ENCODE data around the gene IRF4.
A peak's percentile ranks its signal among the peaks of the same experiment; 100 is the strongest.

The IRF4 gene

DNA sequence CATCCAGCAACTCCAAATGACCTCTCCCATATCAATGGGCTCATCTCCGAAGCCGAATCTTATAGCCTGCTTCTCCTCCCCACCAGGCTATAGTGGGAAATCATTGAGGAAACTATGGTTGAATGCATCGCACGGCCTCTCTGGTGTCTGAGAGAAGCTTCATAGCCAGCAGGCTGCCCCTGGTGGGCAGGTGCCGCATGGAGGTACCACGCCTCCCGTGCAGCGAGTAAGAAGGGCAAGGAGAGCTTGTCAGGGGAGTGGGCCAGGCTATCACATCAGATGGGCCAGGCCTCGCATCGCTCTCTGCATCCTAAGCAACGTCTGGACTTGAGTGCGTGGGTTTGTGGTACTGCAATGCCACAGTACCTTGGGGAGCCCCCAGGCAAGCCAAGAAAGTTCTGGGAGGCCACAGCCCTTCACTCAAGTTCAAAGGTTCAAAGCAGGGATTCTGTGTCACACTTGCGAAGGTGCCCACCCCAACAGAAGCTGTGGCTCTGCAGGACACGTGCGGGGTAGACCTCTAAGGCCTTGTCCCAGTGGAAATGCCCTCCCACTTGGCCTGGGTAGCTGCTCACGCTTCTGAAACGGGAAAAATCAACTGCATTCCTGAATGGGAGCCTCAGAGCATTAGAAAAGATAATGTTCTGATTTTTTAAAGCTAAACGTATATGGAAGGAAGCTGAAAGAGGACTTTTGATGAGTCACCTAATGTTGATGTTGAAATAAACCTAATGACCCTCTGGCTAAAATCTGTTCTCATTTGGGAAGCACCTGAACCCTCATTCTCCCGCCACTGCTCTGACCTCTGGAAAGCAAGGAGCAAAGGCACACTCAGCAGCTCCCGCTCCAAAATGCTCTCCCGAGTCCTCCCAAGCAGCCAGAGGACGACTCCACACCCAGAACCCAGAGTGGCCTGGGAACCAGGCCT is 8.4 kb upstream of the IRF4 start:
- DNase-seq: no peak

DNA sequence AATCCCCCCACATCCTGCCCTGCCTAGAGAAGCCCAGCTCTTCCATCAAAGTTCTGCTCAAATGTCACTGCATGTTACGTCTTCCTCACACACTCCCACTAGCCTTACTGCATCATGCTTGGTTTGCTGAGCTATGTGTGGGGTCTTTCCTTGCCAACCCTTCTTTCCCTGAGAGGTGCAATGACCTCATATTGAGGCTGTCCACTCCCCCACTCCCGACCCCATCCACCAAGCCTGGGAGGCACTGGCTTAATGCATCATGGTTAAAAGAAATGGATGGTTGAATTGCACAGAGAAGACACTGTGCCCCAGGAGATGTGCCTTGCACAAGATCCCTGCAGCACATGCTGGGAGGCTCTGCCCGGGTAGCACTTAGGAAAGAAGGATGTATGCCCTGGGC is 7.7 kb upstream of the IRF4 start:
- DNase-seq: no peak

DNA sequence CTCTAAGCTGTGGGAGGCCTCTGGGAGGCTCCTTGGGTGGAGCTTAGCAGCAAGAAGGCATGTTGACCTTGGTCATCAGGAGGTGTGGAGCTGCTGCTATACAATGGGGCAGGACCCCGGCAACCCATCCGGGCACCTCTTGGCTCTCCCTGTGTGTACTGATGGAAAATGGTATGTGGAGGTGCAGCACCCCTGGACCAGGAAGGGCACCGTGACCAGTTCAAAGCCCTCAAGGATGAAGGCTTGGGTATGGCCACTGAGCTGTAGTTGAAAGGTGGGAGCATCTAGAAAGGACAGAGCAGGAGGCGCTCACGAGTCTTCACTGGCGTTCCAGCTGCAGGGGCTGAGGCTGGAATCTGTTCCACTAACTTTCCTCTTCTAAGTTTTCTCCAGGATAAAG is 6.7 kb upstream of the IRF4 start:
- DNase-seq: no peak

DNA sequence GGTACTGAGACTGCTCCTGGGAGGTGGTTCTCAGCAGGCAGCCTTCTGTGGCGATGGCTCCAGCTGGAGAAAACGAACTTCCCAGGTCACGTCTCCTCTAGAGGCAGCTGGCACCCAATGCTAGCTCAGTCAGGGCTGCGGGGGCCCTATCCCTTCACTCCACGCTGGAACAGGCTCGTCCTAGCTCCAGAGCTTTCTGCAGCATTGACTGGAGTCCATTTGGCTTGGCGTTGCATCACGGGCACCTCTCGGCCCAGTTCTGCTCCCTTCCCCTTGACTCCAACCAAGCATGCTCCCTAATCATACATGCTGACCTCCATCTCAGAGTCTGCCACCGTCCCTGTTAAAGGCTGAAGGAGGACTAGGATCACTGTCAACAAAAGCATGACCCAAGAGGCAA is 5.9 kb upstream of the IRF4 start:
- no peak for DNase-seq

DNA sequence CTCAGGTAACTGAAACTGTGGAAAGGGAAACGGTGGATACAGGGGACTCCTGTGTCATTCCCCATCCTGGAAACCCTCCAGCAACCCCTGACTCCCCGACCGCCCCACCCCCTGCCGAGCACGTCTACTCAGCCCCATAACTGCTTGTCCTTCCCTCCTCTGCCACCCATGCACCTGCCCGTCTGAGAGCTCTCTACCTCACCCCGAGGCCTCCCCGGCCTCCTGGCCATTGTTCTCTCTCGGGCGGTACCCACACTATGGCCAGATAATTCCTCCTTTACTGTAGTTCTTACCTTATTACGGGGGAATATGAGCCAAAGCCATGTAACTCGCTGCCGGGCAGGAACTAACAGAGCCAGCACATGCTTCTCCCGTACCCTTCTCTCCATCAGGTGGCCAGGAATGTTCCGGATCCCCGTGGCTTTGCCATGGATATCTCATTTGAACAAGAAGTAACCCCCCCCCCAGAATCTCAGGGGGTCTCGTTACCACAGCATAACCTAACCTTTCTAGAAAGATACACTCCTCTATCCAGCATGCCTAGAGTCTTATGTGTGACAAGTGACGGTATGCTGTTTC is 4.8 kb upstream of the IRF4 start:
- DNase-seq: no peak

DNA sequence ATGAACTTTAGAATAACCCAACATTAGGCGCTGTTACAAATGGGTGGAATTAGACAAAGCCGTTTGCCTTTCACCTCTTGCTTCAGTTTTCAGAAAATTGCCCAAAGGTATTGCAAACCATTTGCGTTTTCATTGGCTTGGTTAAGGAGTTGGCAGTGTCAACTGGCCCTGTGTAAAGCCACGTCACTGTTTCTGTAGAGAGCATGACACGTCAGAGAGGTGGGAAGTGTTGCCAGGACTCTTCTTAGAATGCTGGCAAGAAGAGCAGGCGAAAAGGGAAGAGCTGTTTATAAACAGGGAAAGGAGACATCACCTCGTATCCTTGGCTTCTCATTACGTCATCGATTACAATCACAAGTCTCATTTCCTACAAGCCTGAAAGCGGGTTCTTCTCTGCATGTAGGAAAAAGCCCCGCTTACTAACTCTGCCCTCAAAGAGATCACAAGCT is 4.2 kb upstream of the IRF4 start:
- DNase-seq: no peak

DNA sequence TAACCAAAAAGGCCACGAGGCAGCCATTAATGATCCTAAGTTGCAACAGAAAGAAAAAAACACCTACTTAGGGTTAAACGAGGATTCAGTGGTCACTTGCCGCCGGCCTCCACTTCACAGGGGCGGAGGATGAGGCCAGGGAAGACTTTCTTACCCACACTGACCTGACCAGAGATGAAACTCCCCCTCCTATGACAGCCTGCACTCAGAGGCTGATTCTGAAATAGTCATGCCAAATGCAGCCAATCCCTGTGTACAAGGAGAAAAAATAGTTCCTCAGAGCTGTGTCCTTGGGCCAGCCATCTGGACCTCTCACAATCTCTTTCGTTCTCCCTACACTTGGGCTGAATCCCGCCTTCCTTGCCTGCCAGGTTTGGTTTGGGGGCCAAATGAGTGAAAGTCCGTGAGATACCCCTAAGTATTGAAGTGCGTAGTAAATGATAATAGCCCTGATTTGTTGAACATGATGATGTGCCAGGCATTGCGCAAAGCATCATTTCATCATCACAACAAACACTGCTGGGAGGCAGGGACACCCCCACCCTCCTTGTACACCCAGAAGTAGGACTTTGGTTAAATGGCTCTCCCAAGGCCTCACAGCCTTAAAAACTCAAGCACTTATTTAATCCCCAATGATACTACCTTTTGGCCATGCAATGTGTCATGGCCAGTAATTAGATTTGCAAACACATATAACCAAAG is 3.2 kb upstream of the IRF4 start:
- no peak for DNase-seq

DNA sequence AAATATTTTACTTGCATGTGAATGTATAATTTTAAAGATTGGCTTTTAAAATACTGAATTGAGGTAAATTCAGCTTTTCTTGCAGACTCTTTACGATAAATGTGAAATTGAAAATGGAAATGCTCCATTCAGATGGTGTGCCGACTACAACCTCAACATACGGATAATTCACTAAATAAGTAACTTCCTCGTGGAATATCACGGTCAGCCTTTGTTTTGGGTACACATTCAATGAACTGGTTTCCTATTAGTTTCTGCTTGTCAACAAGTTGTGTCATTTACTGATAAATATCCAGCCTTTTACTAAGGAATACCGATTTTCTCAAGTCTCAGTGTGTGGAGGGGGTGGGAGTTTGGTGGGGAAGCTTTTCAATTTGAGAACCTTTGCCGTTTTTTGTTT is 2.4 kb upstream of the IRF4 start:
- DNase-seq: no peak

DNA sequence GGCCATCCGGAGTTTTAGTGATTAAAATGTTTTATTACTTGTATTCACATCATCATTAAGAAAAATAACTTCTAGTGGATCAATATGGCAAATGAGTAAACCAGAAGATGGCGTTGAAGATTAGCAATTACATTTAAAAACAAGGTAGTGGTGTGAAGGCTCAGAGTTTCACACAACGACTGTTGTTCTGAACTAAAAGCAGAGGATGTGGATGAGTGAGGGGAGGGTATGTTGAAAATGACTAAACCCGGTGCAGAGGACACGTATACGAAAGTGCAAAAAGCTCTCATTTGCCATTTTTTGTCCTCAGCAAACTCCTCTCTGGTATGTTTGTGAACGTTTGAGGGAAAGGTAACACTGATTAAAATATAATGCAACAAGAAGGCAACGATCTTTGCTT is 1.9 kb upstream of the IRF4 start:
- no peak for DNase-seq

DNA sequence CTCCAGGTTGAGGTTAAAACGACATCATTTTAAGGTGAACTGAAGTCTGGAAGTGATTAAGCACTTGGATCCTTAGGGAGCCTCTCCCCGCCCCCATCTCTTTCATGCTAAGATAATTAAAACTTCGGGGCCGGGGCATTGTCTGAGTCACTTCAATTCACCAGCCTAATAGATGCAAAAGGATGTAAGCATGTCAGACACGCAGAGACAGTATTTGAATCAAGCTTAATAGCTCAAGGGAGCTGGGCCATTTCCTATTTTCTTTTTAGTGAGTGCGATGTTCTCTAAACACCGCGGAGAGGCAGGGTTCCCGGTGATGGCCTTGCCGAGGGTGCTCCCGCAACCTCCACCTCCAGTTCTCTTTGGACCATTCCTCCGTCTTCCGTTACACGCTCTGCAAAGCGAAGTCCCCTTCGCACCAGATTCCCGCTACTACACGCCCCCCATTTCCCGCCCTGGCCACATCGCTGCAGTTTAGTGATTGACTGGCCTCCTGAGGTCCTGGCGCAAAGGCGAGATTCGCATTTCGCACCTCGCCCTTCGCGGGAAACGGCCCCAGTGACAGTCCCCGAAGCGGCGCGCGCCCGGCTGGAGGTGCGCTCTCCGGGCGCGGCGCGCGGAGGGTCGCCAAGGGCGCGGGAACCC is 516 bp upstream of the IRF4 start:
- DNase-seq: peak; percentile 75

DNA sequence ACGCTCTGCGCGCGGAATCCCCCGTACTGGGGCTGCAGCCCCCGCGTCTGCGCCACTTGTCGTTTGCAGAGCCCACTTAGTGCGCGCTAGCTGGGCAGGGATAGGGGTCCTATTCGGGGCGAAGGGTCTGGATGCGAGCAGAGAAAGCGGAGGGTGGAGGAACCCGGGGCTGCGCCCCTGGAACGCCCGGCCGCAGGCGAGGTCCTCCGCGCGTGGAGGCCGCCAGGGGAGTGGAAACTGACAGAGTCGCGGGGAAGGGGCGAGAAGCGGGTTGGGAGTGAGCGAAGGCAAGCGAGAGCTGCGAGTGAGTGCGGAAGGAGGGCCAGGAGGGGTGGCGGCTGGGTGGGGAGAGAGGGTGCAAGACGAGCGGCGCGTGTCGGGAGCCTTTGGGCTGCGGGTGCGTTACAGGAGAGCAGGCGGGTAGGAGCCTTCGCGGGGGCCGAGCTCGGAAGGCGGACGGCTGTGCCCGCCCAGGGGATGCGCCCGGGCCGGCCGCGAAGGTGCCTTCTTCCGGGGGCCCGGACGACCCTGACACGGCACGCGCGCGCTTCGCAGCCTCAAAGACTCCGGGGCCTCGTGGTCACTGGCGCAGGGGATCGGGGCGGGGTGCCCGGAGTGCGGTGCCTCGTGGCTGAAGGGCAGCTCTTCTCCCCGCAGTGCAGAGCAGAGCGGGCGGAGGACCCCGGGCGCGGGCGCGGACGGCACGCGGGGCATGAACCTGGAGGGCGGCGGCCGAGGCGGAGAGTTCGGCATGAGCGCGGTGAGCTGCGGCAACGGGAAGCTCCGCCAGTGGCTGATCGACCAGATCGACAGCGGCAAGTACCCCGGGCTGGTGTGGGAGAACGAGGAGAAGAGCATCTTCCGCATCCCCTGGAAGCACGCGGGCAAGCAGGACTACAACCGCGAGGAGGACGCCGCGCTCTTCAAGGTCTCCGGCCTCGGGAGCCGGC is 1.2 kb downstream of the IRF4 start:
- peak; percentile 80 for DNase-seq

DNA sequence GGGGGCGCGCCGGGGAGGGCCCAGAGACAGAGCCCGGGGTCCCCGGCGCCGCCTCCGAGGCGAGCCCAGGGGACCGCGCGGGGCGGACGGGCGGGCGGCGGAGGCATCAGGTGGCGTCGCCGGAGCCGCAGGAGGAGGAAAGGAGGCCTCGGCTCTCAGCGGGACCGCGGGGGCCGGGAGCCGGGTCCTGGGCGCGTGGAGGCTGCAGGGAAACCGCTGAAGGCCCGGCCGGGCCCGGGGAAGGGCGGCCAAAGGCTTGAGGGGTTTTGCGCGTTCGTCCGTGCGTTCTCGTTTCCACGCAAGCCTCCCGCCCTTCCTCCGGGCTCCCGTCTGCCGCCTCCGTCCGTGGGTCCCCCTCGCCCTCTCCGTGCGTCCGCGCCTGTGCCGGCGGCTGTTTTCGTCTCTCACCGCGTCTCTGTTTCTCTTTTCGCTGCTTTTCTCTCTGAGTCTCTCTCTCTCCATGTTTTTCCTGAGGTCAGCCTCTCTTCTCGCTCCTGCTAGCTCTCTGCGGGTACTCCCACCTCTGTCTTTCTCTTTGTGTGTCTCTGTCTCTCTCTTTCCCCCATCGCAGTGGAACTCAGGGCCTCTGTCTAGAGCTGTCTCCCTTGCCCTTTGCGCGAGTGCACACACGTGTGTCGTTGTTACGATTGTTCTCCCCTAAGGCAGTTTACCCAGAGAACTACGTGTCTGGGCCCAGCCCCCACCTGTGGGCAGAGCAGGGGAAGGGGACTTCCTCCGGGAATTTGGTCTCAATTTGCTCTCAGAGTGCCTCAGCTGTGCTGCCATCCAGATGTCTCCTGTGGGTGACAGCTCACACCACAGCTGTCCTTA is 2.1 kb downstream of the IRF4 start:
- peak; percentile 80 for DNase-seq

DNA sequence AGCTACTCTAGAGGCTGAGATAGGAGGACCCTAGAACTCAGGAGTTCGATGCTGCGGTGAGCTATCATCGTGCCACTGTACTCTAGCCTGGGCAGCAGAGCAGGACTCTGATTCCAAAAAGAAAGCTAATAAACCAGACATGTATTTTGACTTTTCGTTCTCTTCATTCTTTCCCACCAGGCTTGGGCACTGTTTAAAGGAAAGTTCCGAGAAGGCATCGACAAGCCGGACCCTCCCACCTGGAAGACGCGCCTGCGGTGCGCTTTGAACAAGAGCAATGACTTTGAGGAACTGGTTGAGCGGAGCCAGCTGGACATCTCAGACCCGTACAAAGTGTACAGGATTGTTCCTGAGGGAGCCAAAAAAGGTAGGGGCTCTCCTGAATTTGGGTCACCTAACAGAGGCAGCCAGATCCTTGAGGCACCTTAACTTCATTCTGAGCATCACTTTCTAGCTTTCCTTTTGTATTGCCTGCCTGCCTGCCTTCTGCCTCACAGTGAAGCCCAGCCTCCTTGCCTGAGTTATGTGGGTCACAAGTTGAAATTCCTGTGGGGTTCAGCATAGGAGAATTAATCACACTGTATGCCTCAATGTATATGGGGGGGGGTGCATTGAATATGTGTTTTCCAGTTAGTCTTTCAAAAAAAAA is 3.2 kb downstream of the IRF4 start:
- no peak for DNase-seq

DNA sequence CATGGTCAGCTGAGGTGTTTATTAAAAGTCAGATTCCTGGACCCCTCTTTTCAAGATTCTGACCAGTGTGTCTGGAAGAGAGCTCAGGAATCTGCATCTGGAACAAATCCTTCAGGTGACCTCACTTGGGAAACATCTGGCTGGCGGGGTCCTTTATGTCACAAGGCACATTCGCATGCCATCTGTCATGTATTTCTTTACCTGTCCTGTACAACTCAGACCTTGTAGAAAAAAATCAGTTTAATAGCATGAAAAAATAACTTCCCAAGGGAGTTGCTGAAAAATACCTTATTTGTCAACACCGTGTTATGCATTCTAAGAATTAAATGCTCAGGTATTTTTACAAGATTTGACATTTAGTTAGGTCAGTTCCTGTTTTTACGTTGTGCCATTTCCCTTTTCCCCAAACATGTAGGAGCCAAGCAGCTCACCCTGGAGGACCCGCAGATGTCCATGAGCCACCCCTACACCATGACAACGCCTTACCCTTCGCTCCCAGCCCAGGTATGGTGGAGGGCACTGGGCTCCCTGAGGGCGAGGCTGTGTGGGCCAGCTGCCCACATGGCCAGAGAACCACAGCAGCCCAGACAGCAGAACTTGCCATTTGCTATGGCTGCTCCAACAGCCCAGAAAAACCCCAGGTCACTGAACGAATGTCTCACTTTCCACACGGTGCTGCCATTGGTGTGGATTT is 4.0 kb downstream of the IRF4 start:
- no peak for DNase-seq

DNA sequence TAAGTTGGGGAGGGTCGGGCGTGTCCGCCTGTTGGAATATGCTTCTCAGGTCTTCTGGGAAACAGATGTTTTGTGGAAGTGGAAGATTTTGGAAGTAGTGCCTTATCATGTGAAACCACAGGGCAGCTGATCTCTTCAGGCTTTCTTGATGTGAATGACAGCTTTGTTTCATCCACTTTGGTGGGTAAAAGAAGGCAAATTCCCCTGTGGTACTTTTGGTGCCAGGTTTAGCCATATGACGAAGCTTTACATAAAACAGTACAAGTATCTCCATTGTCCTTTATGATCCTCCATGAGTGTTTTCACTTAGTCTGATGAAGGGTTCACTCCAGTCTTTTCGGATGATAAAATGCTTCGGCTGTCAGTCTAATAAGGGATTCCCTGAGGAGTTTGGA is 4.6 kb downstream of the IRF4 start:
- no peak for DNase-seq

DNA sequence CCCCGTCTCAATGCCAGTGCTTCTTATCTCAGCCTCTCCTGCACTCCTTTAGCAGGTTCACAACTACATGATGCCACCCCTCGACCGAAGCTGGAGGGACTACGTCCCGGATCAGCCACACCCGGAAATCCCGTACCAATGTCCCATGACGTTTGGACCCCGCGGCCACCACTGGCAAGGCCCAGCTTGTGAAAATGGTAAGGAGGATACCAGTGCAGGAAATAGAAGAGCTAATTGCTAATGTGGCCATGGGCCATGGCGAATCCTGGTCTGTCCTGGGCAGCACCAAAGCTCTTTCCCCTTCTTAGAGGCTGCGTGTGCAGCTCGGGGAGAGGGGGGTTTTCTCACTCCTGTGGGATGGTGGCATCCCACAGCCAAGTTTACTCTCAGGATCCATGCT is 5.5 kb downstream of the IRF4 start:
- no peak for DNase-seq

DNA sequence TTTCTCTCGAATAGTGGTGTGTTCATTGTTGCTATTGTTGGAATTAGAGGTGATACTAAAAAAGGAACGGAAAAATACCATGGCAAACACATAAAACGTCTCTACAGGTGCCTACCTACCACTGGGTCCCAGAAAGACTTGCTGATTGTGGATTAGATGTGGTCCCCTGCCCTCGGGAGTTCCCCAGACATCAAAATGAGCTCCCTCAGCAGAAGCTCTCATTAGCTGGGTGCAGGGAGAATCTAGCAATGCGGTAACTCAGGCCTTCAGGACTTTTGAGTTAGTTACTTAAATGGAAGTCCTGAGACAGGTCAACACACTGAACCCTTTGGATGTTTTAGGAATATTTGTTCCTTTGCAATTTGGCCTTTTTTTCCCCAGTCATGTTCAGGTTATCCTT is 6.1 kb downstream of the IRF4 start:
- no peak for DNase-seq

DNA sequence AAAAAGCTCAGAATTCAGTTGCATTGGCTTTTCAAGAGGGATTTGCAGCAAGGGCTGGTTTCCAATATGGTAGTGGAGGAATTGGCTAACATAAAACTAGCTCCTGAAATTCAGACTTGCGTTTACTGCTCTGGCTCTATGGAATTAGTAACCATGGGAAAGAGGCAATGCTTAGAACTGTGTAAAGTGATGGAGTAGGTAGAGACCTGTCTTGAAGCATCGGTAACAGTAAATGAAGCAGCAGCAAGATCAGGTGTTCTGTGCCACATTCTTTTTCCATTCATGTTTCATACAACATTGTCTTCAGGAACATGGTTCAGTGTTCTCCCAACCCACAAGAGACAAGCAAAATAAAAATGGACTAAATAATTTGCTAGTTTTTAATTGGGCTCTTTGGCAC is 6.5 kb downstream of the IRF4 start:
- no peak for DNase-seq

DNA sequence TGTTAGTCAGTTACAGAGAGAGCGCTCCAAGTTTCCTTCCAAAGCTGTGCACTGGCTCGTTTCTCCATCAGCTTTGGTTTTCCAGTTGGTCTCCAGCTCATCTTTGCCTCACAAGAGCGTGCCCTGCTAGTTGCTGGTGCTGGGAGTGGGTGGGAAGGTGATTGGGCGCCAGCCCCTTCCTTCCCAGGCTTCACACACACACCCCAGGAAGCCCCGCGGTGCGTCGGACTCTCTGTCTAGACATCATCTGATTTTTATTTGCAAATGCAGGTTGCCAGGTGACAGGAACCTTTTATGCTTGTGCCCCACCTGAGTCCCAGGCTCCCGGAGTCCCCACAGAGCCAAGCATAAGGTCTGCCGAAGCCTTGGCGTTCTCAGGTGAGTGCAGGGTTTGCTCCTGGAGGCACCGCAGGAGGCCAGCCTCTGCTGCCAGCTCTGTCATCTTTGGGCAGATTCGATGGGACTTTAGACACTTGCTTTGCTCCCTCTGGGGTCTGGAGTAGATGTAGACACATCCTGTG is 7.1 kb downstream of the IRF4 start:
- no peak for DNase-seq

Measured in activated effector memory CD4-positive, alpha-beta T cell treated with anti-CD3 and anti-CD28 coated beads, Interleukin-2, amount 50 U/mL, for 16 hours (primary cell).